Mesenteric fat pad (tissue), 1 donor: ENCODE measurements around the gene OR10J1. TPM values are rescaled to one million over a fixed set of nuclear protein-coding genes. Genes with fewer than 3 reads are reported as not detected.

ENCODE experiments used
- total RNA-seq: library from RNA; stranded (reverse); fragmentation: NEBNext Ultra II Directional; extraction: Animal tissue kit (Norgen Biotek cat#: 25700); gene quantifications from one replicate; pipeline ENCODE4 v1.2.1, GENCODE V29; 2021
- donor health status: DM: yes; HTN: yes; CAD: no.

The OR10J1 gene
- total RNA-seq, 1 donor from 2014 or later = not detected

Other genes with a start within 250 kb of the OR10J1 start
- gene ACKR1, start 234.8 kb upstream of the OR10J1 start, total RNA-seq = 94.7 TPM
- gene FCER1A, start 137.4 kb upstream of the OR10J1 start, total RNA-seq = 0.80 TPM
- not detected for gene OR10J4, start 7.5 kb upstream of the OR10J1 start, total RNA-seq
- not detected for gene OR10J5, start 96.3 kb downstream of the OR10J1 start, total RNA-seq
- gene APCS, start 148.1 kb downstream of the OR10J1 start, total RNA-seq = not detected